ENCODE data around the gene RASGRP4. TPM values are rescaled to one million over a fixed set of nuclear protein-coding genes. Genes with fewer than 3 reads are reported as not detected.
"Not testable (repeated sequence)": the region's sequence is repeated elsewhere in the genome, so short reads cannot be mapped to it uniquely, and the experiment has no call there.

RASGRP4 gene
- polyA plus RNA-seq, 3 donors, result 30.2 to 141 (median 50.3) TPM

DNA sequence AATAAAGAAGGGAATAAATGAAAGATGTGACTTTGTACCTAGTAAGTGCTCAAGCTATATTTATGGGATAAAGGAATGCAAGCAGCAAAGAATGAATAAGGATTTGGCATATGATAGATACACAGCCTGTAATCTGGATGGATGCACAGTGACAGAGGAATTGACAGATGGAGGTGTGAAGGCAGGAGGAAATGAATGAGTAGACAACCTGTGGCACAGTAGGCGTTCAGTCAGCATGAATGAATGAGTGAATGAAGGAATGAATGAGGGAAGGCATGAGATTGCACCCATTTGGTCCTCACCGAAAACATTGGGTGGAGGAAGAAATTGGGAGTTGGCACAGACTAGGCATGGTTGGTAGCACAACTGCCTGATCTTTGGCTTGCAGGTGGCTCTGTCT is 56.4 kb downstream of the RASGRP4 start:
- H3K4me3 Mint-ChIP-seq, result no peak overlapping the region
- no peaks in the 10 kb centered on the region for H3K79me2 ChIP-seq (ENCODE audit: insufficient read depth, low read length)
- H3K27ac ChIP-seq (ENCODE audit: low read depth in 1 of 2, low read length in 2 of 2), result no peak overlapping the region
- H3K27me3 ChIP-seq (ENCODE audit: control insufficient read depth in 2 of 2, insufficient read depth in 2 of 2, low read length in 2 of 2), result no peaks in the 10 kb centered on the region
- H2AFZ ChIP-seq (ENCODE audit: insufficient read depth, low read depth, low read length, poor library complexity, severe bottlenecking), result no peak overlapping the region
- peaks cover 12 to 18% (median 15%) of the 10 kb centered on the region in 3 donors for H3K27me3 Mint-ChIP-seq (ENCODE audit: low read depth in 3 of 3)
- no peaks in the 10 kb centered on the region for H3K36me3 ChIP-seq (replicated peaks in 1 of 2; ENCODE audit: control insufficient read depth in 1 of 2, insufficient read depth in 2 of 2, low read length in 2 of 2)
- no peaks in the 10 kb centered on the region for H3K36me3 Mint-ChIP-seq
- H4K20me1 ChIP-seq (ENCODE audit: insufficient read depth, low read length), result no peaks in the 10 kb centered on the region
- H3K4me3 ChIP-seq (replicated peaks in 1 of 3; ENCODE audit: low read depth in 2 of 3, low read length in 3 of 3), result no peak overlapping the region
- intact Hi-C loops (cut with micrococcal nuclease), result no loop called here
- peaks cover 3% of the 10 kb centered on the region for H3K4me1 Mint-ChIP-seq
- H3K4me2 ChIP-seq (replicated peaks; ENCODE audit: extremely low read depth, low read length, poor library complexity, severe bottlenecking), result no peak overlapping the region
- DNase-seq, result no peak
- H3K4me1 ChIP-seq (ENCODE audit: control insufficient read depth in 1 of 2, insufficient read depth in 2 of 2, low read length in 2 of 2), result peaks cover 5 to 7% of the 10 kb centered on the region in 2 donors
- peaks cover 0 to 3% of the 10 kb centered on the region in 2 donors for H3K9me3 ChIP-seq (replicated peaks in 1 of 2; ENCODE audit: control insufficient read depth in 1 of 2, insufficient read depth in 1 of 2, low read length in 2 of 2)
- H3K9me3 Mint-ChIP-seq, result peaks cover 0 to 7% (median 3%) of the 10 kb centered on the region in 7 donors
- H3K27ac Mint-ChIP-seq, result no peak overlapping the region
- 97% methylated on average over 2 of the region's 2 CpGs for WGBS (ENCODE audit: insufficient coverage)
- no peak overlapping the region for H3K9ac ChIP-seq (ENCODE audit: insufficient read depth, low read length, poor library complexity, severe bottlenecking)
- TF ChIP-seq, protein P1, sequence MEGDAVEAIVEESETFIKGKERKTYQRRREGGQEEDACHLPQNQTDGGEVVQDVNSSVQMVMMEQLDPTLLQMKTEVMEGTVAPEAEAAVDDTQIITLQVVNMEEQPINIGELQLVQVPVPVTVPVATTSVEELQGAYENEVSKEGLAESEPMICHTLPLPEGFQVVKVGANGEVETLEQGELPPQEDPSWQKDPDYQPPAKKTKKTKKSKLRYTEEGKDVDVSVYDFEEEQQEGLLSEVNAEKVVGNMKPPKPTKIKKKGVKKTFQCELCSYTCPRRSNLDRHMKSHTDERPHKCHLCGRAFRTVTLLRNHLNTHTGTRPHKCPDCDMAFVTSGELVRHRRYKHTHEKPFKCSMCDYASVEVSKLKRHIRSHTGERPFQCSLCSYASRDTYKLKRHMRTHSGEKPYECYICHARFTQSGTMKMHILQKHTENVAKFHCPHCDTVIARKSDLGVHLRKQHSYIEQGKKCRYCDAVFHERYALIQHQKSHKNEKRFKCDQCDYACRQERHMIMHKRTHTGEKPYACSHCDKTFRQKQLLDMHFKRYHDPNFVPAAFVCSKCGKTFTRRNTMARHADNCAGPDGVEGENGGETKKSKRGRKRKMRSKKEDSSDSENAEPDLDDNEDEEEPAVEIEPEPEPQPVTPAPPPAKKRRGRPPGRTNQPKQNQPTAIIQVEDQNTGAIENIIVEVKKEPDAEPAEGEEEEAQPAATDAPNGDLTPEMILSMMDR (IDR thresholded peaks at IDR 0.05), result no peak

- H3K9me3 Mint-ChIP-seq, result peaks cover 0 to 13% (median 7%) of the 10 kb centered on the region in 7 donors
- TF ChIP-seq, protein P1 (IDR thresholded peaks at IDR 0.05), result no peak
- Histone ChIP-seq H3K9ac (ENCODE audit: insufficient read depth, low read length, poor library complexity, severe bottlenecking) (no peak overlapping the region), H4K20me1 (ENCODE audit: insufficient read depth, low read length) (no peaks in the 10 kb centered on the region), H3K27ac (ENCODE audit: low read depth in 1 of 2, low read length in 2 of 2) (no peak overlapping the region), H3K79me2 (ENCODE audit: insufficient read depth, low read length) (no peaks in the 10 kb centered on the region), H3K36me3 (replicated peaks in 1 of 2; ENCODE audit: control insufficient read depth in 1 of 2, insufficient read depth in 2 of 2, low read length in 2 of 2) (no peaks in the 10 kb centered on the region), H3K4me1 (ENCODE audit: control insufficient read depth in 1 of 2, insufficient read depth in 2 of 2, low read length in 2 of 2) (peaks cover 9 to 11% of the 10 kb centered on the region in 2 donors), H3K27me3 (ENCODE audit: control insufficient read depth in 2 of 2, insufficient read depth in 2 of 2, low read length in 2 of 2) (peaks cover 0 to 2% of the 10 kb centered on the region in 2 donors), H3K9me3 (replicated peaks in 1 of 2; ENCODE audit: control insufficient read depth in 1 of 2, insufficient read depth in 1 of 2, low read length in 2 of 2) (peaks cover 0 to 4% of the 10 kb centered on the region in 2 donors), H3K4me3 (replicated peaks in 1 of 3; ENCODE audit: low read depth in 2 of 3, low read length in 3 of 3) (no peak overlapping the region), H2AFZ (ENCODE audit: insufficient read depth, low read depth, low read length, poor library complexity, severe bottlenecking) (no peak overlapping the region), H3K4me2 (replicated peaks; ENCODE audit: extremely low read depth, low read length, poor library complexity, severe bottlenecking) (no peak overlapping the region)
- peaks cover 12% of the 10 kb centered on the region for H3K4me1 Mint-ChIP-seq
- WGBS (ENCODE audit: insufficient coverage), result 89% methylated on average over 12 of the region's 12 CpGs
- peaks cover 0 to 3% of the 10 kb centered on the region in 2 donors for H3K36me3 Mint-ChIP-seq
- DNase-seq, result no peak
- intact Hi-C loops (cut with micrococcal nuclease), result no loop called here
- peaks cover 10 to 17% (median 17%) of the 10 kb centered on the region in 3 donors for H3K27me3 Mint-ChIP-seq (ENCODE audit: low read depth in 3 of 3)
- H3K4me3 Mint-ChIP-seq, result no peak overlapping the region
- no peak overlapping the region for H3K27ac Mint-ChIP-seq
Measured at GRCh38 chr19:38367041-38367440, 59.0 kb downstream of the RASGRP4 start.

DNA sequence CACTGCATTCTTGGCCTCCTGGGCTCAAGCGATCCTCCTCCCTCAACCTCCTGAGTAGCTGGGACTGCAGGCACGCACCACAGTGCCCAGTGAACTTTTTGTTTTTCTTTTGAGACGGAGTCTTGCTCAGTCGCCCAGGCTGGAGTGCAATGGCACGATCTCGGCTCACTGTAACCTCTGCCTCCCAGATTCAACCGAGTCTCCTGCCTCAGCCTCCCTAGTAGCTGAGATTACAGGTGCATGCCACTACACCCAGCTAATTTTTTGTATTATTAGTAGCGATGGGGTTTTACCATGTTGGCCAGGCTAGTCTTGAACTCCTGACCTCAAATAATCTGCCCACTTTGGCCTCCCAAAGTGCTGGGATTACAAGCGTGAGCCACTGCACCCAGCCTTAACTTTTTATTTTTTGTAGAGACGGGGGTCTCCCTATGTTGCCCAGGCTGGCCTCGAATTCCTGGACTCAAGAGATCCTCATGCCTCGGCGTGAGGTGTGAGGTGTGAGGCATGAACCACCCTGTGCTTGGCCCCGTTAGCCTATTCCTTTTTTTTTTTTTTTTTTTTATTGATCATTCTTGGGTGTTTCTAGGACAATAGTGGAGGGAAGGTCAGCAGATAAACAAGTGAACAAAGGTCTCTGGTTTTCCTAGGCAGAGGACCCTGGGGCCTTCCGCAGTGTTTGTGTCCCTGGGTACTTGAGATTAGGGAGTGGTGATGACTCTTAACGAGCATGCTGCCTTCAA is 62.9 kb downstream of the RASGRP4 start:
- H3K79me2 ChIP-seq (ENCODE audit: insufficient read depth, low read length); intact Hi-C loops (cut with micrococcal nuclease); H3K9ac ChIP-seq (ENCODE audit: insufficient read depth, low read length, poor library complexity, severe bottlenecking); H3K27ac ChIP-seq (ENCODE audit: low read depth in 1 of 2, low read length in 2 of 2); DNase-seq; H4K20me1 ChIP-seq (ENCODE audit: insufficient read depth, low read length); H3K9me3 ChIP-seq (replicated peaks in 1 of 2; ENCODE audit: control insufficient read depth in 1 of 2, insufficient read depth in 1 of 2, low read length in 2 of 2); H3K36me3 Mint-ChIP-seq; H3K36me3 ChIP-seq (replicated peaks in 1 of 2; ENCODE audit: control insufficient read depth in 1 of 2, insufficient read depth in 2 of 2, low read length in 2 of 2): not testable (repeated sequence)
- peak overlapping the region in 1 of 3 experiments; percentile 88 for H3K4me3 ChIP-seq (replicated peaks in 1 of 3; ENCODE audit: low read depth in 2 of 3, low read length in 3 of 3)
- H3K4me3 Mint-ChIP-seq, result peak overlapping the region in 1 of 2 donors; percentile 86
- peaks cover 18 to 23% of the 10 kb centered on the region in 2 donors for H3K4me1 ChIP-seq (ENCODE audit: control insufficient read depth in 1 of 2, insufficient read depth in 2 of 2, low read length in 2 of 2)
- 79% methylated on average over 6 of the region's 16 CpGs for WGBS (ENCODE audit: insufficient coverage)
- peak overlapping the region; percentile 90 for H3K4me2 ChIP-seq (replicated peaks; ENCODE audit: extremely low read depth, low read length, poor library complexity, severe bottlenecking)
- peaks cover 0 to 13% (median 7%) of the 10 kb centered on the region in 7 donors for H3K9me3 Mint-ChIP-seq
- peak overlapping the region in 1 of 7 donors; percentile 53 for H3K27ac Mint-ChIP-seq
- H3K27me3 Mint-ChIP-seq (ENCODE audit: low read depth in 3 of 3), result peaks cover 32 to 44% (median 44%) of the 10 kb centered on the region in 3 donors
- H3K4me1 Mint-ChIP-seq, result peaks cover 24% of the 10 kb centered on the region
- H3K27me3 ChIP-seq (ENCODE audit: control insufficient read depth in 2 of 2, insufficient read depth in 2 of 2, low read length in 2 of 2), result peaks cover 0 to 30% of the 10 kb centered on the region in 2 donors
- H2AFZ ChIP-seq (ENCODE audit: insufficient read depth, low read depth, low read length, poor library complexity, severe bottlenecking), result peak overlapping the region; percentile 93

All from CD14-positive monocyte (primary cell).